ENCODE data around the gene VAV2. TPM values are rescaled to one million over a fixed set of nuclear protein-coding genes. Genes with fewer than 3 reads are reported as not detected.

Gene VAV2
- total and polyA plus RNA-seq, 2 donors: 5.4 to 9.8 TPM

DNA sequence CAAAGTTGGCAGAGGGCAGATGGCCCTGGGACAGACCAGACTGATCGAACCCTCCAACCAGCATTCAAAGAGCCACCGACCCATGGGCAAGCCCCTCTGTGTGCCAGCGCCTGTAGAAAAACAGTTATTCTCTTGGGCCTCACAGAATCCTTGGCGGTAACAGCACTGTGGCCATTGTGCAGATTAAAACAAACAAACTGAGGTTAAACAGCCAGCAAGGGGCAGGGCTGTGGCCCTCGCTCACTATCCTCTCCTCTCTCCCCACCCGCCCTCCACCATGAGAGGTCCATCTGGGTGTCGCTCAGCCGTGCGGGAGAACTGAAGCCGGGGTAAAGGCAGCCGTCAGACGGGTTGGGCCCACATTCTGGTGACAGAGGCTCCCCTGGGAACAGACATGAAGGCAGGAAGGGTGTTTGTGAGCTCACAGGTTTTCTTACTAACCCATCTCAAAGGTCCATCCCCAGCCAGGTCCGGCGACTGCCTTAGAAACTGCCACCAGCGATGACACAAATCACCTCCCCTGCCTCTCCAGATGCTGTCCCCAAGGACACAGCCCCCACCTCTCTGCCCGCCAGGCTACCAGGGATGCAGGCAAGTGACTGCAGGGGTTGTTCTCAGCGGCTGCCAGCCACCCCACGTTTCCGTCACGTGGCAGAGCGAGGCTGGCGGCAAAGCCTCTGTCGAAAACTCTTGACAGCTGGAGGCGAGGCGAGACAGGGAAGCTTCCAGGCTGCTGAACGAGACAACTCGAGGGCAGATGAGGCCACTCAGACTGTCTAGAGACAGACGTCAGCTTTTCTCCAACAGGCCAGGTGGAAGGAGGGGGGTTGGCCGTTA is 178.2 kb downstream of the VAV2 start:
- DNase-seq (ENCODE audit: low read depth in 6 of 9, low spot score in 9 of 9): no peak
- H3K9me3 ChIP-seq (ENCODE audit: control insufficient read depth in 2 of 2, insufficient read depth in 1 of 2, low read length in 1 of 2): no peaks in the 10 kb centered on the region
- H3K4me1 ChIP-seq (ENCODE audit: control insufficient read depth in 2 of 2, insufficient read depth in 2 of 2, low read length in 2 of 2): no peaks in the 10 kb centered on the region
- H3K4me3 ChIP-seq (ENCODE audit: low read length in 2 of 2): no peak overlapping the region
- WGBS: 89% methylated on average over 29 of the region's 29 CpGs
- H3K36me3 ChIP-seq (ENCODE audit: control insufficient read depth in 2 of 2, insufficient read depth in 2 of 2, low read length in 1 of 2): no peaks in the 10 kb centered on the region
- H3K27me3 ChIP-seq (ENCODE audit: control insufficient read depth in 2 of 2, insufficient read depth in 1 of 2, low read length in 1 of 2): no peaks in the 10 kb centered on the region
- no peak overlapping the region for H3K27ac ChIP-seq (ENCODE audit: low read depth in 1 of 2, low read length in 1 of 2)

DNA sequence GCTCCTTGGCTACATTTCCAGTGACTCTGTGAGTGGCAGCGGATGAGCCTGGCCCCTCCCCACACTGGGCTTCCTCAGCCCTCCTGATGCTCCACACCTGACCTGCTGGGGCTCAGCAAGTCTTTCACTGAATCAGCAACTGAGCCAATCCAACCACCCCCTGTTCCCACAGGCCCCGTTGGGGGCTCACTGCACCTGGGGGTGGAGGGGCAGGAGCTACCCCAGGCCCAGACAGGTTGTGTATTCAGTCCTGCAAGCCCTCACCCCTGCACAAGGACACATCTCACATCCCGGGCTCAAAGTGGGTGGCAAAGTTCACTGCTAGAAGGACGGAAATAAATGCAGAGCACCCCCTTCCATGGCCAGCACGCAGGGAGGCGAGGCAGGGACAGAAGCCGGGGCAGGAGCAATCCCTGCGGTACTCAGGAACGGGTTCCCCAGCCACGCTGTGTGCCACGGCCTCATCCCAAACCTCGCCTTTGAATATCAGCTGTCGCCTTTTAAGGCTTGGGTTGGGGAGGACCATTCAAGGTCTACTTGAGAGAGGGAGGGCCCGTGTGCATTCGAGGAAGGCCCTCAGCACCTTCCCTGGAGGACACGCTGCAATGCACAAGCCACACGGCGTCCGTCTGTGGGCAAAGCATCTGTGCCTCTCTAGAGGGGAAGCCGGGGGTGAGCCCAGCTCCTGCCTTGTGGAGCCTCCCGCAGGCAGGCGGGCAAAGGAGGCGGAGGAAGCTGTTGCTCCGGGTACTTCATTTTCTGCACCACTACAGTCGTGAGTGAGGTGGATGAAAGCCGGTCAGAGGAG is 179.0 kb downstream of the VAV2 start:
- no peak overlapping the region for H3K4me3 ChIP-seq (ENCODE audit: low read length in 2 of 2)
- no peak overlapping the region for H3K27ac ChIP-seq (ENCODE audit: low read depth in 1 of 2, low read length in 1 of 2)
- no peaks in the 10 kb centered on the region for H3K9me3 ChIP-seq (ENCODE audit: control insufficient read depth in 2 of 2, insufficient read depth in 1 of 2, low read length in 1 of 2)
- 96% methylated on average over 26 of the region's 26 CpGs for WGBS
- H3K4me1 ChIP-seq (ENCODE audit: control insufficient read depth in 2 of 2, insufficient read depth in 2 of 2, low read length in 2 of 2): no peaks in the 10 kb centered on the region
- DNase-seq (ENCODE audit: low read depth in 6 of 9, low spot score in 9 of 9): no peak
- H3K36me3 ChIP-seq (ENCODE audit: control insufficient read depth in 2 of 2, insufficient read depth in 2 of 2, low read length in 1 of 2): no peaks in the 10 kb centered on the region
- no peaks in the 10 kb centered on the region for H3K27me3 ChIP-seq (ENCODE audit: control insufficient read depth in 2 of 2, insufficient read depth in 1 of 2, low read length in 1 of 2)

DNA sequence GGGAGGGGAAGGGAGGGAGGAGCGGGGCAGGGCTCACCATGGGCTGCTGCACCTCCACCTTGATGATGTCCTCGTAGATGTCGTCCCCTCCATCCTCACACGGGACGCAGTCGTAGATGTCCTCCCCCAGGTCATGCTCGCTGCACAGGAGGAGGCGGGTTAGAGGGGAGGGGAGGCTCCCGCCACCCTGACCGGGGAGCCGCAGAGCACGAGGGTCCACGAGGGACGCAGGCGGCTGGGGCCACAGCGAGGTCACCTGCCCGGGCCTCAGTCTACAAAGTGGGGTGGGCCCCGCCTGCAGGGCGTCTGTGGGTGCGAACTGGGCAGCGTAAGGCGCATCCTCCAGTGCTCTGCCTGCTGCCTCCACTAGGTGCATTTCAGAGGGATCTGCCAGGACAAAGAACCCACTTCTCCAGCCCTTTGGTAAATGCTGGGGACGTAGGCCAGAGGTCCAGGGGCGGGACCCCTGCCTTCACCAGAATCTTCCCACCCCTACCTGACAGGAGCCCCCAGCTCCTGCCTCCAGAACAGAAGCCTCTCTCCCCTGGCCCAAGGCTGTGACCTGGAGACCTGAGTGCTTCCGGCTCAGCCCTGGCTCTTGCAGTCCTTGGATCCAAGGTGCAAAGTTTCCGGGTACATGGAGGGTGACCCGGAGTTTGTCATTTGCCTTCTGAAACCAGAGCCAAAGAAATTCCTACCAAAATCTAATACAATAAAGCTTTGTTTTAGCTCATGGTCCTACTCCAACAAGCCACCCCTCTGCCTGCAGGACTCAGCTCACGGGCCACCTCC is 179.9 kb downstream of the VAV2 start:
- WGBS: 95% methylated on average over 28 of the region's 28 CpGs
- no peak overlapping the region for H3K27ac ChIP-seq (ENCODE audit: low read depth in 1 of 2, low read length in 1 of 2)
- H3K4me3 ChIP-seq (ENCODE audit: low read length in 2 of 2): no peak overlapping the region
- no peak for DNase-seq (ENCODE audit: low read depth in 6 of 9, low spot score in 9 of 9)
- H3K27me3 ChIP-seq (ENCODE audit: control insufficient read depth in 2 of 2, insufficient read depth in 1 of 2, low read length in 1 of 2): no peaks in the 10 kb centered on the region
- no peaks in the 10 kb centered on the region for H3K9me3 ChIP-seq (ENCODE audit: control insufficient read depth in 2 of 2, insufficient read depth in 1 of 2, low read length in 1 of 2)
- no peaks in the 10 kb centered on the region for H3K4me1 ChIP-seq (ENCODE audit: control insufficient read depth in 2 of 2, insufficient read depth in 2 of 2, low read length in 2 of 2)
- no peaks in the 10 kb centered on the region for H3K36me3 ChIP-seq (ENCODE audit: control insufficient read depth in 2 of 2, insufficient read depth in 2 of 2, low read length in 1 of 2)

DNA sequence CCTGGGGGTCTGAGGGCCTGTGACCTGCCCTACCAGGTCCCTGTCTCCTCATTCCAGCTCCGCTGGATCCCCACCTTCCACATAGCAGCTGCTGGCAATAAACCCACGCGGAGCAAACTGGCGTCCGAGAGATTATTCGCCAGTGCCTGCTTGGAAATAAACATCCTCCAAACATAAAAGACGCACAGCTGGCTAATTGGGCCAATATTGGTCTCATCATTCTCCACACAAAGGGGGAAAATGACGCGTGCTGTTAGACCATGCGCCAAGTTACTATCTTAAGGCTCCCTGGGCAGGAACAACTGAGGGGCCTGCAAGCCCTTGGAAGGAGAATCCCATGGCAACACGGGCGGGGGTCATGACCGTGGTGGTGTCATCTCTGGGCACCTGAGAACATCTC is 180.7 kb downstream of the VAV2 start:
- H3K27ac ChIP-seq (ENCODE audit: low read depth in 1 of 2, low read length in 1 of 2): no peak overlapping the region
- 96% methylated on average over 13 of the region's 13 CpGs for WGBS
- no peaks in the 10 kb centered on the region for H3K4me1 ChIP-seq (ENCODE audit: control insufficient read depth in 2 of 2, insufficient read depth in 2 of 2, low read length in 2 of 2)
- no peaks in the 10 kb centered on the region for H3K27me3 ChIP-seq (ENCODE audit: control insufficient read depth in 2 of 2, insufficient read depth in 1 of 2, low read length in 1 of 2)
- H3K4me3 ChIP-seq (ENCODE audit: low read length in 2 of 2): no peak overlapping the region
- no peak for DNase-seq (ENCODE audit: low read depth in 6 of 9, low spot score in 9 of 9)
- no peaks in the 10 kb centered on the region for H3K36me3 ChIP-seq (ENCODE audit: control insufficient read depth in 2 of 2, insufficient read depth in 2 of 2, low read length in 1 of 2)
- no peaks in the 10 kb centered on the region for H3K9me3 ChIP-seq (ENCODE audit: control insufficient read depth in 2 of 2, insufficient read depth in 1 of 2, low read length in 1 of 2)

DNA sequence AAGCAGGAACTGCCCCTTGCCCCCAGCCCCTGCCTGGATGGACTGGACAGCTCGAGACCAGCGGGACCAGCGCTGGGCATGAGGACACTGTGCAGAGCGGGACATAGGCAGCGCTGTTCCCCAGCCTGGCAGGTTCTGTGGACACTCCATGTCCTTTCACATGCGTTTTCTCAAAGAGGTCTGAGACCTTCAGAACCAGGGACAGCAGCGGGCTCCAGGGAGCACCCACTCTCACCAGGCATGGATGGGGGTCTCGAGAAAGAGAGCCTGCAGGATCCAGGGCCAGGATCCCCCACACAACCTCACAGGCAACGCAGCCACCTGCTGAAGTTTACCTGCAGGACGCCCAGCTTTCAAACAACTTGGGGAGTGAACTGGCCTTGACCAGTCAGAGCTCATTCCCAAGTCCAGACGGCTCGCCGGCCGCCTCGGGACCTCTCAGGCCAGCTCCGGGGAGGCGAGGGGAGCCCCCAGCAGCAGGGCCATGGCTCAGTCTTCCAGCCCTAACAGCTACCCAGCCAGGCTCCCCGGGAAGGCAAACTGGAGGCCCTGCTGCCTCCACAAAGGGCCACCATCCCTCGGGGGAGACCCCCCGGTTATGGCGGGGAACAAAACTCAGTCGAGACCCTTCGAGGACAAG is 181.4 kb downstream of the VAV2 start:
- no peaks in the 10 kb centered on the region for H3K36me3 ChIP-seq (ENCODE audit: control insufficient read depth in 2 of 2, insufficient read depth in 2 of 2, low read length in 1 of 2)
- 91% methylated on average over 23 of the region's 23 CpGs for WGBS
- no peak overlapping the region for H3K4me3 ChIP-seq (ENCODE audit: low read length in 2 of 2)
- no peaks in the 10 kb centered on the region for H3K27me3 ChIP-seq (ENCODE audit: control insufficient read depth in 2 of 2, insufficient read depth in 1 of 2, low read length in 1 of 2)
- H3K4me1 ChIP-seq (ENCODE audit: control insufficient read depth in 2 of 2, insufficient read depth in 2 of 2, low read length in 2 of 2): no peaks in the 10 kb centered on the region
- no peak overlapping the region for H3K27ac ChIP-seq (ENCODE audit: low read depth in 1 of 2, low read length in 1 of 2)
- H3K9me3 ChIP-seq (ENCODE audit: control insufficient read depth in 2 of 2, insufficient read depth in 1 of 2, low read length in 1 of 2): no peaks in the 10 kb centered on the region
- no peak for DNase-seq (ENCODE audit: low read depth in 6 of 9, low spot score in 9 of 9)

DNA sequence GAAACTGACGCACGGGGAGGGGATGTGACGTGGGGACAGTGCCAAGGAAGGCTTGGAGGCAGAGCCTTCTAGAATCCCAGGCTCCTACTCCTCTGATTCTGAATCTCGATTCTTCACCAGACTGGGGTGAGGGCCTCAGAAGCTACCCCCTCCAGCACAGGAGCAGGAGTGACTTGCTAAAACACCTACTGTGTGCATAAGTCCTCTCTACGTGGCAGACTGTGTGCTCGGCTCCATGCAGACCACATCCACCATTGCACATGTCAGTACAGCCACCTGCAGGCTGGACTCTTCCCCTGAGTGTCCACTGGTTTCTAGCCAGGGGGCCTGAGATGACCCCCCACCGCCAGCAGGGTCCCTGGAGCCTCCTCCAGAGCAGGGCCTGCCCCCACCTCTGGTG is 182.8 kb downstream of the VAV2 start:
- no peak for DNase-seq (ENCODE audit: low read depth in 6 of 9, low spot score in 9 of 9)
- WGBS: 93% methylated on average over 7 of the region's 7 CpGs
- Histone ChIP-seq H3K36me3 (ENCODE audit: control insufficient read depth in 2 of 2, insufficient read depth in 2 of 2, low read length in 1 of 2) (no peaks in the 10 kb centered on the region), H3K27ac (ENCODE audit: low read depth in 1 of 2, low read length in 1 of 2) (no peak overlapping the region), H3K9me3 (ENCODE audit: control insufficient read depth in 2 of 2, insufficient read depth in 1 of 2, low read length in 1 of 2) (no peaks in the 10 kb centered on the region), H3K4me1 (ENCODE audit: control insufficient read depth in 2 of 2, insufficient read depth in 2 of 2, low read length in 2 of 2) (no peaks in the 10 kb centered on the region), H3K27me3 (ENCODE audit: control insufficient read depth in 2 of 2, insufficient read depth in 1 of 2, low read length in 1 of 2) (no peaks in the 10 kb centered on the region), H3K4me3 (ENCODE audit: low read length in 2 of 2) (no peak overlapping the region)

DNA sequence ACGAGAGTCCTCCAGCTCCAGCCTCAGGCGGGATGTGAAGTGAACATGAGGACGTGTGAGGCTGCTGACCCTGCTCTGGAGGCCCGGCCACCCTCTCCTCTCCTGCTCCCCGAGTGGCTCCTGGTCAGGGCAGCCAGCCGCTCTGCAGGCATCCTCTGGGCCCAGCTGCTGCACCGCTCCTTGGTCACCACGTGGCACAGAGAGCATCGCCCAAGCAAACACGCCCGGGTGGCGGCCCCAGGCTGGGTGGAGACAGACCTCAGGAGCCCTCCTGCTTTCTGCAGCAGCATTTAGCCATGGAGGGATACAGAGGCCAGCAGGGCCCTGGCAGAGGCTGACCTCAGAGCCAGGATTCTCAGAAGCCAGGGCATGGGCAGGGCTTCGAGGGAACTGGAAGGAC is 184.3 kb downstream of the VAV2 start:
- no peak overlapping the region for H3K27ac ChIP-seq (ENCODE audit: low read depth in 1 of 2, low read length in 1 of 2)
- 93% methylated on average over 13 of the region's 13 CpGs for WGBS
- no peaks in the 10 kb centered on the region for H3K27me3 ChIP-seq (ENCODE audit: control insufficient read depth in 2 of 2, insufficient read depth in 1 of 2, low read length in 1 of 2)
- no peak for DNase-seq (ENCODE audit: low read depth in 6 of 9, low spot score in 9 of 9)
- H3K4me1 ChIP-seq (ENCODE audit: control insufficient read depth in 2 of 2, insufficient read depth in 2 of 2, low read length in 2 of 2): no peaks in the 10 kb centered on the region
- H3K9me3 ChIP-seq (ENCODE audit: control insufficient read depth in 2 of 2, insufficient read depth in 1 of 2, low read length in 1 of 2): no peaks in the 10 kb centered on the region
- no peak overlapping the region for H3K4me3 ChIP-seq (ENCODE audit: low read length in 2 of 2)
- H3K36me3 ChIP-seq (ENCODE audit: control insufficient read depth in 2 of 2, insufficient read depth in 2 of 2, low read length in 1 of 2): no peaks in the 10 kb centered on the region

DNA sequence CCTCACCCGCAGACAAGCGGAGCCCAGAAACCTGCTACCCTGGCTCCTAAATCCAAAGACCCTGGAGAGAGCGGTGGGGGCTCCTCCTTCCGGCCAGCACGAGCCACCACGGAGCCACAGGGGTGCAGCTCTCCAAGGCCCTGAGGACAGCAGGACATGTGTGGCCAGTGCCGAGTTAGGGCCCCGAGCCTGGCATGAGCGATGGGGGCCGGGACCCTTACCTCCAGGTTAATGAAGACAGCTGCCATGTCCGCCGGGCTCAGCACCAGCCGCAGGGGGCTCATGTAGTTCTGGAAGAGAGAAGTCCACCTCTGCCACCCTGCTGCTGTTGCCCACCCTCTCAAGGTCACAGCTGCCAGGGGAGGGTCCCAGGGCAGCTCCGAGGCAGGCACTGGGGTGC is 185.1 kb downstream of the VAV2 start:
- Histone ChIP-seq H3K4me1 (ENCODE audit: control insufficient read depth in 2 of 2, insufficient read depth in 2 of 2, low read length in 2 of 2) (no peaks in the 10 kb centered on the region), H3K27ac (ENCODE audit: low read depth in 1 of 2, low read length in 1 of 2) (no peak overlapping the region), H3K36me3 (ENCODE audit: control insufficient read depth in 2 of 2, insufficient read depth in 2 of 2, low read length in 1 of 2) (no peaks in the 10 kb centered on the region), H3K4me3 (ENCODE audit: low read length in 2 of 2) (no peak overlapping the region), H3K9me3 (ENCODE audit: control insufficient read depth in 2 of 2, insufficient read depth in 1 of 2, low read length in 1 of 2) (no peaks in the 10 kb centered on the region), H3K27me3 (ENCODE audit: control insufficient read depth in 2 of 2, insufficient read depth in 1 of 2, low read length in 1 of 2) (no peaks in the 10 kb centered on the region)
- no peak for DNase-seq (ENCODE audit: low read depth in 6 of 9, low spot score in 9 of 9)
- WGBS: 96% methylated on average over 14 of the region's 14 CpGs
